ENCODE measurements around the gene ZNF236. TPM values are rescaled to one million over a fixed set of nuclear protein-coding genes. Genes with fewer than 3 reads are reported as not detected.

The ZNF236 gene
- total RNA-seq, 2 experiments from 2014 or later = 6.6 to 16.1 TPM

GRCh38 chr18:76920974-76921373 lies 98.6 kb downstream of the ZNF236 start:
- intact Hi-C loops (cut with micrococcal nuclease; ENCODE audit: unreplicated experiment) = no loop called here
- DNase-seq (ENCODE audit: low spot score) = no peak
- no peaks in the 10 kb centered on the region for H4K20me1 ChIP-seq (ENCODE audit: insufficient read depth, low read length)
- peaks cover 5% of the 10 kb centered on the region for H3K4me1 ChIP-seq (ENCODE audit: insufficient read depth, low read length, poor library complexity, severe bottlenecking)
- H2AFZ ChIP-seq (ENCODE audit: low read length) = no peak overlapping the region
- TF ChIP-seq EZH2phosphoT487 (IDR thresholded peaks at IDR 0.05; ENCODE audit: borderline replicate concordance, low read depth, low read length) (no peak), CTCF (conservative IDR thresholded peaks at IDR 0.05; ENCODE audit: low read length) (no peak)
- no peak overlapping the region for H3K4me3 ChIP-seq (ENCODE audit: low read depth, low read length, poor library complexity, severe bottlenecking)
- no peaks in the 10 kb centered on the region for H3K9me3 ChIP-seq (ENCODE audit: low read length)
- ChIA-PET CTCF (ENCODE audit: unreplicated experiment) (no interaction called here), POLR2A (no interaction called here)
- BruUV-seq (replicated peaks) = no TSS peak
- H3K36me3 ChIP-seq (ENCODE audit: insufficient read depth, low read length) = peaks cover 35% of the 10 kb centered on the region
- no peak overlapping the region for H3K4me2 ChIP-seq (ENCODE audit: low read length)
- no peak overlapping the region for H3K27ac ChIP-seq (ENCODE audit: low read depth, low read length, poor library complexity, severe bottlenecking)
- H3K9me2 ChIP-seq (ENCODE audit: insufficient read depth, low read length) = no peaks in the 10 kb centered on the region
- H3K79me2 ChIP-seq (ENCODE audit: insufficient read depth, low read depth, low read length) = no peaks in the 10 kb centered on the region

GRCh38 chr18:76922107-76922506 lies 99.8 kb downstream of the ZNF236 start:
- Histone ChIP-seq H3K4me3 (ENCODE audit: low read depth, low read length, poor library complexity, severe bottlenecking) (no peak overlapping the region), H3K4me1 (ENCODE audit: insufficient read depth, low read length, poor library complexity, severe bottlenecking) (peaks cover 5% of the 10 kb centered on the region), H3K9me3 (ENCODE audit: low read length) (no peaks in the 10 kb centered on the region), H3K36me3 (ENCODE audit: insufficient read depth, low read length) (peaks cover 40% of the 10 kb centered on the region), H3K27ac (ENCODE audit: low read depth, low read length, poor library complexity, severe bottlenecking) (no peak overlapping the region), H3K9me2 (ENCODE audit: insufficient read depth, low read length) (no peaks in the 10 kb centered on the region), H3K79me2 (ENCODE audit: insufficient read depth, low read depth, low read length) (no peaks in the 10 kb centered on the region), H2AFZ (ENCODE audit: low read length) (no peak overlapping the region), H4K20me1 (ENCODE audit: insufficient read depth, low read length) (no peaks in the 10 kb centered on the region), H3K4me2 (ENCODE audit: low read length) (no peak overlapping the region; the same call in 1 of the 2 replicates)
- DNase-seq (ENCODE audit: low spot score) = peak; percentile 74
- ChIA-PET CTCF (ENCODE audit: unreplicated experiment) (no interaction called here), POLR2A (no interaction called here)
- intact Hi-C loops (cut with micrococcal nuclease; ENCODE audit: unreplicated experiment) = loop anchor here (1.0 kb wide), 1 partner anchor 61 kb away; no protein-coding TSS in a partner anchor
- TF ChIP-seq EZH2phosphoT487 (IDR thresholded peaks at IDR 0.05; ENCODE audit: borderline replicate concordance, low read depth, low read length) (no peak), CTCF (conservative IDR thresholded peaks at IDR 0.05; ENCODE audit: low read length) (peak; percentile 78)
- BruUV-seq (replicated peaks) = no TSS peak

DNA sequence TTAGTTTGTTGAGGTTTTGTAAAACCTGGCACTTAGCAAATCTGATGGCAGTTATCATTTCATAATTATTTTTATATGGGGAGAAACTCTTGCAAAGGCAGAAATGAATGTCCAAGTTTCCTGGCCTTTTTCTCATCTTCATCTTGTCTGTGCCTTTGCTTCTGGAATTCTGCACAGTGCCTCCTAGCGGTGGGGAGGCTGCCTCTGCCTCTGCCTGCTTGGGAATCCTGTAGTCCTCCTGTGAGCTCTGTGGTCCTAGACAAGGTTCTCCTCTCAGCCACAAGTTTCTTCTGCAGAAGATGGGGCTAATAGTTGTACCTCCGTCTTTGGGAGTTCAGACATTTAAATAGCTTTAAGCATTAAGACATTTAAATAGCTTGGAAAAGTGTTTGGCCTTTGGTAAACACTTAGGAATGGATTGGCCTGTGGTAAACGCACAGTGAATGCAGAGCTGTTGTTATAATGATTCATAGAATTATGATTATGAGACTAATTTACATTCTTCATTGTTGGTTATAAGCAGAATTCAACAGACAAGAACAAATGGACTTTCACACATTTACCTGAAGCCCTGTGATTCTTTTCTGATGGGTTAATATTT lies 101.2 kb downstream of the ZNF236 start:
- CTCF ChIA-PET (ENCODE audit: unreplicated experiment) = interaction anchor here (0.6 kb wide), 1 partner anchor 32 kb away, joined by 3 read pairs; no protein-coding TSS in a partner anchor
- intact Hi-C loops (cut with micrococcal nuclease; ENCODE audit: unreplicated experiment) = no loop called here

More for the DNA sequence above, 101.2 kb downstream of the ZNF236 start:
- Histone ChIP-seq H2AFZ (ENCODE audit: low read length) (no peak overlapping the region), H3K9me2 (ENCODE audit: insufficient read depth, low read length) (no peaks in the 10 kb centered on the region), H3K36me3 (ENCODE audit: insufficient read depth, low read length) (peaks cover 49% of the 10 kb centered on the region), H3K27ac (ENCODE audit: low read depth, low read length, poor library complexity, severe bottlenecking) (no peak overlapping the region), H3K9me3 (ENCODE audit: low read length) (no peaks in the 10 kb centered on the region), H4K20me1 (ENCODE audit: insufficient read depth, low read length) (no peaks in the 10 kb centered on the region), H3K4me3 (ENCODE audit: low read depth, low read length, poor library complexity, severe bottlenecking) (no peak overlapping the region), H3K4me1 (ENCODE audit: insufficient read depth, low read length, poor library complexity, severe bottlenecking) (peaks cover 5% of the 10 kb centered on the region), H3K79me2 (ENCODE audit: insufficient read depth, low read depth, low read length) (no peaks in the 10 kb centered on the region), H3K4me2 (ENCODE audit: low read length) (no peak overlapping the region)
- no peak for DNase-seq (ENCODE audit: low spot score)
- BruUV-seq (replicated peaks) = no TSS peak
- peak; percentile 75 for TF ChIP-seq CTCF (conservative IDR thresholded peaks at IDR 0.05; ENCODE audit: low read length)
- no peak for TF ChIP-seq EZH2phosphoT487 (IDR thresholded peaks at IDR 0.05; ENCODE audit: borderline replicate concordance, low read depth, low read length)
- POLR2A ChIA-PET = no interaction called here
